Kidney (tissue), 14 donors: ENCODE data around the gene MZT2B. TPM values are rescaled to one million over a fixed set of nuclear protein-coding genes. Genes with fewer than 3 reads are reported as not detected.
A peak's percentile ranks its signal among the peaks of the same experiment; 100 is the strongest.
"Not testable (repeated sequence)": the region's sequence is repeated elsewhere in the genome, so short reads cannot be mapped to it uniquely, and the experiment has no call there.

Source experiments
- DNase-seq, 5 donors: peaks; one replicate each; pipeline ENCODE4 v3.0.0-alpha.2; 2013 to 2020
- FAIRE-seq: peaks from 2 replicates; lab custom pipeline; 2012; peaks lifted over from hg19 to GRCh38; lab: Jason Lieb, UNC
- H3K27ac ChIP-seq, 2 donors: one replicate each; pipeline ENCODE4 v1.7.0; 2013; ENCODE audit warnings: low read depth in 2 of 2, low read length in 2 of 2, inconsistent platforms in 1 of 2
- H3K27me3 ChIP-seq: one replicate; pipeline ENCODE4 v1.7.1; 2013; ENCODE audit warnings: low read length, inconsistent platforms; ENCODE audit not compliant: control insufficient read depth, insufficient read depth
- H3K36me3 ChIP-seq, 3 donors: one replicate each; pipeline versions ENCODE4 v1.7.0 to v1.7.1; 2013; ENCODE audit warnings: low read length in 3 of 3, control low read depth in 1 of 3, inconsistent platforms in 1 of 3; ENCODE audit not compliant: insufficient read depth in 3 of 3, control insufficient read depth in 2 of 3
- H3K4me1 ChIP-seq, 3 donors: one replicate each; pipeline versions ENCODE4 v1.7.0 to v1.7.1; 2013; ENCODE audit warnings: low read length in 3 of 3, inconsistent platforms in 1 of 3, low read depth in 1 of 3; ENCODE audit not compliant: control insufficient read depth in 2 of 3, insufficient read depth in 2 of 3
- H3K4me3 ChIP-seq, 3 donors: one replicate each; pipeline versions ENCODE4 v1.7.0 to v1.8.1; 2013; ENCODE audit warnings: low read length in 3 of 3, control low read depth in 1 of 3, inconsistent platforms in 1 of 3
- H3K9ac ChIP-seq, 3 donors: one replicate each; pipeline versions ENCODE4 v1.7.0 to v1.7.1; 2013; ENCODE audit warnings: low read length in 3 of 3, control low read depth in 1 of 3, inconsistent platforms in 1 of 3
- H3K9me3 ChIP-seq, 3 donors: one replicate each; pipeline versions ENCODE4 v1.7.0 to v1.7.1; 2013; ENCODE audit warnings: low read length in 3 of 3, control low read depth in 1 of 3, inconsistent platforms in 1 of 3; ENCODE audit not compliant: control insufficient read depth in 2 of 3, insufficient read depth in 1 of 3
- intact Hi-C: fragments of 100-400 bp; cut with DNase I; formaldehyde crosslinking; loops from one replicate; pipeline ENCODE4 v1.11.1; 2022
- polyA plus RNA-seq: library from polyadenylated mRNA; stranded (reverse); fragments of 350-450 nt; fragmentation: Illumina TruSeq; extraction: RNeasy Lipid Tissue Mini Kit (QIAGEN cat#74804); gene quantifications from one replicate; pipeline ENCODE4 v1.2.3, GENCODE V29; 2014; ENCODE audit warnings: low read depth, low replicate concordance; ENCODE audit not compliant: insufficient read depth
- total RNA-seq: library from RNA; stranded (reverse); fragmentation: NEBNext Ultra II Directional; extraction: Animal tissue kit (Norgen Biotek cat#: 25700); gene quantifications from one replicate; pipeline ENCODE4 v1.2.1, GENCODE V29; 2021
- TF ChIP-seq, protein P1 (sequence below): IDR thresholded peaks from 3 replicates; pipeline ENCODE4 v1.5.1; 2012; ENCODE audit warnings: mild to moderate bottlenecking, moderate library complexity, borderline replicate concordance; ENCODE audit not compliant: insufficient read depth; ENCODE audit errors: extremely low read depth
- donor health status: control.
- donor health status: control.
- donor health status: control.
- donor health status: control.
- donor health status: control.
- donor health status: DM: yes; HTN: yes; CAD: no.
- donor health status: Normal renal cell carcinoma (clear cell type).

The MZT2B gene
- total and polyA plus RNA-seq, 2 donors from 2014 or later, result 160 to 354 TPM

DNA sequence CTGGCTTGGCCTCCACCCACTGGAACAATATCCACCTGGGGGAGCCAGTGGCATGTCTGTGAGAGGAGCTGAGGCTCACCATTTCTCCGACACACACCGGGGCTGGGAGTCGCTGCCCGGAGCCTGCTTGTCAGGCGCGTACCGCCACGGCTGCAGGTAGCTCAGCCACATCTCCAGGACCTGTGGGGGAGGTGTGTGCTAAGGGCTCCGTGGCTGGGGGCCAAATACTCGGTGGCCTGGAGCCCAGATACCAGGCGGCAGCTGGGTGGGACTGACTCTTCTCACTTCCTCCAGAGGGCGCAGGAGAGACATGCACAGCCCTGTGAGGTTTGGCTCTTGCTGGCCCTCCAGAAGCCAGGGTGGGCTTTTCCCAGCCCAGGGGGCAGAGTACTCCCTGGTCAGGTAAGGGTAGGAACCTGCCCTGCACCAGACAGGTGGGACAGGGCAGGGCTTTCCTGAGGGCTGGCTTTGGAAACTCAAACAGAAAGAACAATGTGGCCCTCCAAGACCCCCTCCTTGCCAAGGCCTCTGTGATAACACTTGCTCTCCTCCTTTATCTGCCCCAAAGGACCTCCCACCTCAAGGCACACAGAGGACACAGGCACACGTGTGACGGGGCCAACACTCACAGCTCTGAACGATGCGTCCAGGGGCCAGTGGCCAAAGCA is 26.0 kb upstream of the MZT2B start:
- H3K27me3 ChIP-seq, intact Hi-C loops, FAIRE-seq, H3K36me3 ChIP-seq, H3K4me1 ChIP-seq, H3K27ac ChIP-seq, H3K4me3 ChIP-seq, H3K9me3 ChIP-seq, H3K9ac ChIP-seq: not testable (repeated sequence)
- peak in 4 of 5 donors; percentile 30 to 82 (median 52) for DNase-seq
- TF ChIP-seq, protein P1, sequence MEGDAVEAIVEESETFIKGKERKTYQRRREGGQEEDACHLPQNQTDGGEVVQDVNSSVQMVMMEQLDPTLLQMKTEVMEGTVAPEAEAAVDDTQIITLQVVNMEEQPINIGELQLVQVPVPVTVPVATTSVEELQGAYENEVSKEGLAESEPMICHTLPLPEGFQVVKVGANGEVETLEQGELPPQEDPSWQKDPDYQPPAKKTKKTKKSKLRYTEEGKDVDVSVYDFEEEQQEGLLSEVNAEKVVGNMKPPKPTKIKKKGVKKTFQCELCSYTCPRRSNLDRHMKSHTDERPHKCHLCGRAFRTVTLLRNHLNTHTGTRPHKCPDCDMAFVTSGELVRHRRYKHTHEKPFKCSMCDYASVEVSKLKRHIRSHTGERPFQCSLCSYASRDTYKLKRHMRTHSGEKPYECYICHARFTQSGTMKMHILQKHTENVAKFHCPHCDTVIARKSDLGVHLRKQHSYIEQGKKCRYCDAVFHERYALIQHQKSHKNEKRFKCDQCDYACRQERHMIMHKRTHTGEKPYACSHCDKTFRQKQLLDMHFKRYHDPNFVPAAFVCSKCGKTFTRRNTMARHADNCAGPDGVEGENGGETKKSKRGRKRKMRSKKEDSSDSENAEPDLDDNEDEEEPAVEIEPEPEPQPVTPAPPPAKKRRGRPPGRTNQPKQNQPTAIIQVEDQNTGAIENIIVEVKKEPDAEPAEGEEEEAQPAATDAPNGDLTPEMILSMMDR, result peak; percentile 51

DNA sequence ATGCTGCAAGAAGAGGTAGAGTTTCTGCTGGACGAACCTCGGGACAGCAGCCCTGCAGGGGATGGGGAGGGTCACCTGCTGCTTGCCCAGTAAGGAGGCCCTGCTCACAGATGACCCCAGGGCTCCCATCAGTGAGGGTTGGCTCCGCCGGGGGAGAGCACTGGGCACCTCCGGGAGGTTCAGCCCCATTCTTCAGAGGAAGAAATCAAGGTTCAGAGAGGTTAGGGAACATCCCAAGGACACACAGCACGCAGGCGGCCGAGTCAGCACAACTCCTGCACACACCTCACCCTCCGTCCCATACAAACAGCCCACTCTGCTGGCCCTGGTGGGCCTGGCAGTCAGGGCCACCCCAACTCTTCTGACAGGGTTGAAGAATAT is 25.4 kb upstream of the MZT2B start:
- peak in 1 of 5 donors; percentile 27 for DNase-seq
- intact Hi-C loops, result no loop called here
- Histone ChIP-seq H3K9ac (no peak overlapping the region), H3K4me1 (no peaks in the 10 kb centered on the region), H3K27me3 (no peaks in the 10 kb centered on the region), H3K36me3 (no peaks in the 10 kb centered on the region), H3K27ac (no peak overlapping the region), H3K9me3 (no peaks in the 10 kb centered on the region), H3K4me3 (no peak overlapping the region)
- TF ChIP-seq, protein P1, result no peak
- FAIRE-seq, result no peak

DNA sequence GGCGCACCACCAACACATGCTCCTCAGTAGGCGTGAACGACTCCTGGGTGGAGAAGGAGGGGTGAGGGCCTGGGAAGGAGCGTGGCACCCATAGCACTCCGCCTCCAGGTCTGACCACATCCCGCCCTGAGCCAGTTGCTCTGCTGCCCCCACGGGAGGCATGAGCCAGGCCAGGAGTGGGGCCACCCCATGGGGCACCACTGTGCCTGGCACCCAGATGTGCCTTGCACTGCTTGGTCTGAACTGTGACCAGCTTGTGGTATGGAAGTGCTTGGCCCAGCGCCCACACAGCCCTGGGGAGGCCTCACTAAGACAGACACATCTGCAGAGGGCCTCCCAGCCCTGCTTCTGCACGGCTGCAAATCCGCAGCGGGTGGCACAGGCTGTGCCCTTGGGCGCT is 24.7 kb upstream of the MZT2B start:
- H3K27me3 ChIP-seq, intact Hi-C loops, H3K9me3 ChIP-seq, H3K4me3 ChIP-seq, H3K4me1 ChIP-seq, H3K27ac ChIP-seq, H3K36me3 ChIP-seq, H3K9ac ChIP-seq, FAIRE-seq: not testable (repeated sequence)
- DNase-seq, result peak in 1 of 5 donors; percentile 58

DNA sequence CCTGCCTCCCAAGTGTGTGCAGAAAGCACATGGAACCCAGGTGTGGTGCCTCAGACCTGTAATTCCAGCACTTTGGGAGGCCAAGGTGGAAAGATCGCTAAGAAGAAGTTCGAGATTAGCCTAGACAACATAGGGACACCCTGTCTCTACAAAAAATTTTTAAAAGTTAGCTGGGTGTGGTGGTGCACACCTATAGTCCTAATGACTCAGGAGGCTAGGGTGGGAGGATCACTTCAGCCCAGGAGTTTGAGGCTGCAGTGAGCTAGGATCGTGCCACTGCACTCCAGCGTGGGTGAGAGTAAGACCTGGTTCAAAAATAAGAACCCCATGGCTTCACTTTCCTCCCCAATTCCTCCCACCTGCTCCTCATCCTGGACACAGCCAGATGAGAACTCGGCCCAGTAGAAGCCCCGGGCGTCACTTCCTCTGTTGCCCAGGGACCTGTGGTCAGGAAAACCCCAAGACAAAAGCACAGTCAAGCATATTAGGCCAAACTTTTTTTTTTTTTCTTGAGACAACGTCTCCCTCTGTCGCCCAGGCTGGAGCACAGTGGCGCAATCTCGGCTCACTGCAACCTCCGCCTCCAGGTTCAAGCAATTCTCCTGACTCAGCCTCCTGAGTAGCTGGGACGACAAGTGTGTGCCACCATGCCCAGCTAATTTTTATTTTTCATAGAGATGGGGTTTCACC is 24.1 kb upstream of the MZT2B start:
- H3K4me3 ChIP-seq, H3K27ac ChIP-seq, FAIRE-seq, intact Hi-C loops, H3K27me3 ChIP-seq, H3K9me3 ChIP-seq, H3K9ac ChIP-seq, H3K36me3 ChIP-seq, H3K4me1 ChIP-seq: not testable (repeated sequence)
- peak in 1 of 5 donors; percentile 42 for DNase-seq
